GM12878 (cell line): ENCODE results near the gene ASCC2. TPM values are rescaled to one million over a fixed set of nuclear protein-coding genes. Genes with fewer than 3 reads are reported as not detected.

ENCODE experiments used
- ATAC-seq: fragments of 200-7000 bp; cut with Tn5 transposase; 3 replicates; pipeline ENCODE4 v1.9.1; 2020; ENCODE audit warnings: mild to moderate bottlenecking, moderate library complexity
- BruUV-seq: library from RNA; stranded (reverse); fragments of 400-500 nt; replicated peaks from 2 replicates; lab custom pipeline; 2021; lab: Mats Ljungman, UMichigan
- CTCF ChIA-PET: fragments of 300-600 bp; sonication (Branson Sonifier 250); formaldehyde crosslinking; extraction: SDS; loops from one replicate; lab custom pipeline; 2021; ENCODE audit warnings: inconsistent platforms; lab: Yijun Ruan, JAX
- POLR2A ChIA-PET: fragments of 350-600 bp; formaldehyde crosslinking; extraction: SDS; loops from one replicate; lab custom pipeline; 2021; ENCODE audit warnings: inconsistent platforms; lab: Charles Lee
- RAD21 ChIA-PET: fragments of 300-600 bp; sonication (Branson Sonifier 250); formaldehyde crosslinking; loops from one replicate; lab custom pipeline; 2023; ENCODE audit warnings: antibody characterized with exemption; ENCODE audit not compliant: unreplicated experiment; lab: Charles Lee
- SMC1A ChIA-PET: fragments of 300-600 bp; sonication (Branson Sonifier 250); formaldehyde crosslinking; loops from one replicate; lab custom pipeline; 2023; ENCODE audit not compliant: unreplicated experiment, uncharacterized antibody; lab: Charles Lee
- DNase-seq: peaks from one replicate; pipeline ENCODE4 v3.0.0-alpha.2; 2011; ENCODE audit warnings: low read depth, low spot score
- FAIRE-seq: peaks from 3 replicates; lab custom pipeline; 2011; peaks lifted over from hg19 to GRCh38; lab: Jason Lieb, UNC
- H2AFZ ChIP-seq: 2 replicates; pipeline ENCODE4 v1.6.0; 2011; ENCODE audit warnings: low read depth, low read length, control low read depth; ENCODE audit not compliant: control insufficient read depth
- H3K27ac ChIP-seq: 2 replicates; pipeline ENCODE4 v1.5.1; 2011; ENCODE audit warnings: control low read depth; ENCODE audit not compliant: control insufficient read depth, insufficient read depth
- H3K27me3 ChIP-seq, 2 experiments: replicated peaks in 1 of 2; 2 replicates each; pipeline versions ENCODE4 v1.6.0 to v1.6.1; 2011; ENCODE audit warnings: low read length in 1 of 2; ENCODE audit not compliant: control insufficient read depth in 2 of 2, insufficient read depth in 2 of 2
- H3K36me3 ChIP-seq, 2 experiments: 2 replicates each; pipeline ENCODE4 v1.5.1; 2011; ENCODE audit warnings: low read length in 1 of 2; ENCODE audit not compliant: control insufficient read depth in 2 of 2, insufficient read depth in 2 of 2
- H3K4me1 ChIP-seq: 2 replicates; pipeline ENCODE4 v1.6.1; 2011; ENCODE audit warnings: mild to moderate bottlenecking, low read length, moderate library complexity, mixed read lengths; ENCODE audit not compliant: control insufficient read depth, insufficient read depth
- H3K4me2 ChIP-seq: 2 replicates; pipeline ENCODE4 v1.6.0; 2011; ENCODE audit warnings: control low read depth; ENCODE audit not compliant: control insufficient read depth, insufficient read depth
- H3K4me3 ChIP-seq: fragments of 200-600 bp; sonication (generic); 2 replicates; pipeline ENCODE4 v1.5.1; 2016
- H3K79me2 ChIP-seq: 2 replicates; pipeline ENCODE4 v1.6.0; 2011; ENCODE audit warnings: low read length; ENCODE audit not compliant: control insufficient read depth, insufficient read depth
- H3K9ac ChIP-seq: 2 replicates; pipeline ENCODE4 v1.8.0; 2011; ENCODE audit warnings: low read length, control low read depth, mixed read lengths; ENCODE audit not compliant: control insufficient read depth, insufficient read depth
- H3K9me3 ChIP-seq: replicated peaks from 3 replicates; pipeline ENCODE4 v1.5.1; 2011; ENCODE audit warnings: mild to moderate bottlenecking, low read length; ENCODE audit not compliant: control insufficient read depth, insufficient read depth
- H4K20me1 ChIP-seq: 2 replicates; pipeline ENCODE4 v1.6.0; 2011; ENCODE audit not compliant: control insufficient read depth, insufficient read depth
- GABPA ChIP-seq: IDR thresholded peaks from 2 replicates; pipeline ENCODE4 v1.6.1; 2014; ENCODE audit warnings: antibody characterized with exemption, low read depth, mild to moderate bottlenecking, inconsistent platforms
- MTA2 ChIP-seq: fragments of 450-650 bp; IDR thresholded peaks from 2 replicates; pipeline ENCODE4 v1.6.1; 2016; ENCODE audit warnings: low read depth, mild to moderate bottlenecking, moderate library complexity
- NFIC ChIP-seq: IDR thresholded peaks from 2 replicates; pipeline ENCODE4 v1.6.1; 2012; ENCODE audit warnings: low read depth, mild to moderate bottlenecking, inconsistent platforms, low read length, moderate library complexity
- POLR2AphosphoS2 ChIP-seq: IDR thresholded peaks from 2 replicates; pipeline ENCODE4 v1.6.1; 2011; ENCODE audit warnings: low read depth, mild to moderate bottlenecking, low read length, improper control_type of control experiment, moderate library complexity
- POLR2AphosphoS5 ChIP-seq: IDR thresholded peaks from 2 replicates; pipeline ENCODE4 v1.6.1; 2011; ENCODE audit warnings: mild to moderate bottlenecking, low read length, inconsistent platforms
- RCOR1 ChIP-seq: conservative IDR thresholded peaks from 2 replicates; pipeline ENCODE4 v1.6.1; 2012; ENCODE audit warnings: low read depth, low read length, improper control_type of control experiment
- SMAD5 ChIP-seq: IDR thresholded peaks from 2 replicates; pipeline ENCODE4 v1.6.1; 2016; ENCODE audit warnings: antibody characterized with exemption, low read depth
- SP1 ChIP-seq: IDR thresholded peaks from one replicate; pipeline ENCODE4 v1.6.1; 2011; ENCODE audit warnings: low read depth, low read length
- STAT1 ChIP-seq: fragments of 450-650 bp; conservative IDR thresholded peaks from 2 replicates; pipeline ENCODE4 v1.6.1; 2014; ENCODE audit warnings: antibody characterized with exemption, mild to moderate bottlenecking
- TBL1XR1 ChIP-seq: IDR thresholded peaks from 2 replicates; pipeline ENCODE4 v1.6.1; 2012; ENCODE audit warnings: low read depth, low read length, improper control_type of control experiment
- TCF3 ChIP-seq: IDR thresholded peaks from 2 replicates; pipeline ENCODE4 v1.6.1; 2012; ENCODE audit warnings: low read depth, mild to moderate bottlenecking, low read length, borderline replicate concordance; ENCODE audit not compliant: insufficient read depth
- ZNF384 ChIP-seq: IDR thresholded peaks from 2 replicates; pipeline ENCODE4 v1.6.1; 2012; ENCODE audit warnings: low read depth, mild to moderate bottlenecking, low read length, improper control_type of control experiment, borderline replicate concordance
- WGBS: methylation state at CpG from one replicate; pipeline ENCODE4 v1.1.6; 2016; ENCODE audit warnings: low lambda C conversion rate; ENCODE audit not compliant: insufficient replicate concordance, insufficient coverage; ENCODE audit errors: missing lambda C conversion rate; 5-methylcytosine and 5-hydroxymethylcytosine counted together
- in situ Hi-C: fragments of 300-500 bp; cut with MboI; formaldehyde crosslinking; loops from 9 replicates; pipeline ENCODE4 v1.14.3; 2018; ENCODE audit warnings: mixed read lengths
- intact Hi-C: fragments of 100-400 bp; cut with micrococcal nuclease; formaldehyde crosslinking; loops from one replicate; pipeline ENCODE4 v1.14.2; 2022; ENCODE audit not compliant: unreplicated experiment
- polyA plus RNA-seq, 11 experiments: library from polyadenylated mRNA; depleted of rRNA in 4 of 11; unstranded in 6 of 11; stranded (reverse) in 5 of 11; fragments of >200 nt; fragmentation: Nextera tagmentation in 4 of 11; fragmentation: Illumina TruSeq in 1 of 11; extraction: Ambion mirVana in 4 of 11; extraction: Trizol in 1 of 11; gene quantifications; 1 replicate in 1 of 11; 2 replicates in 10 of 11; pipeline versions ENCODE4 v1.2.1 to v1.2.3, GENCODE V29; 2011 to 2016; ENCODE audit warnings: inconsistent platforms in 2 of 11, missing spikeins in 2 of 11, low read depth in 1 of 11
- total RNA-seq, 4 experiments: library from RNA; depleted of rRNA in 3 of 4; stranded (reverse); fragments of >200 nt in 3 of 4; fragmentation: Illumina TruSeq in 1 of 4; extraction: Trizol in 1 of 4; gene quantifications; 2 replicates each; pipeline versions ENCODE4 v1.2.1 to v1.2.3, GENCODE V29; 2013 to 2021
- TF ChIP-seq, protein P1 (sequence below): fragments of 450-650 bp; IDR thresholded peaks from 2 replicates; pipeline ENCODE4 v1.6.1; 2016; ENCODE audit warnings: mild to moderate bottlenecking
- TF ChIP-seq, protein P2 (sequence below): fragments of 450-650 bp; IDR thresholded peaks from 2 replicates; pipeline ENCODE4 v1.6.1; 2016; ENCODE audit warnings: mild to moderate bottlenecking
- TF ChIP-seq, protein P3 (sequence below): IDR thresholded peaks from 2 replicates; pipeline ENCODE4 v1.6.1; 2012; ENCODE audit warnings: low read depth, low read length, improper control_type of control experiment

Gene ASCC2
- total and polyA plus RNA-seq, 10 of the 15 experiments (the other 5 are each of a cell fraction or from before 2014, with no cell fraction given), result 5.3 to 91.4 (median 56.5) TPM

DNA sequence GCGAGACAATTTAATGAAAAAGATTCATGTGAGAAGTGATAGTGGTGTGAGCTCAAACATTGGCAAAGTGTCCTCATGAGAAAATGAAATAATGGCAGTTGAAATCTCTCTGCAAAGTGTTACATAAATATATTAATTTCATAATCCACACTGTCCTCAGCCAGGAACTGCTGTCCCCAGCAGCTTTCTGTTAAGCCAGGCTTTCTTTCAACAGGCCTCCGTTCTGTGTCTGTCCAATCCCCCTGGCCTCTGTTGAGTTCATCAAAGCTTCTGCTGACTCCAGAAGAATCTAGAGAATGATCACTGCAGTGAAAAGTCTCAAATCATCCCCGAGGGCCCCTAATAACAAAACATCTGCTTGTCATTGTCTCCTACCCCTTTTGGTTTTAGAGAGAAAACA lies 10.0 kb upstream of the ASCC2 start:
- ChIA-PET CTCF (no interaction called here), RAD21 (no interaction called here), POLR2A (interaction anchor here (0.6 kb wide), 1 partner anchor 130 kb away, joined by 3 read pairs; no protein-coding TSS in a partner anchor), SMC1A (no interaction called here)
- Histone ChIP-seq H3K79me2 (no peaks in the 10 kb centered on the region), H3K4me3 (no peak overlapping the region), H2AFZ (no peak overlapping the region), H3K27ac (no peak overlapping the region), H3K27me3 (no peaks in the 10 kb centered on the region), H3K4me1 (no peaks in the 10 kb centered on the region), H3K4me2 (no peak overlapping the region), H3K9me3 (no peaks in the 10 kb centered on the region; the same call in 2 of the 3 replicates), H3K36me3 (no peaks in the 10 kb centered on the region), H4K20me1 (no peaks in the 10 kb centered on the region), H3K9ac (no peak overlapping the region)
- in situ Hi-C loops, result no loop called here
- FAIRE-seq, result no peak
- no TSS peak for BruUV-seq
- WGBS, result 52% methylated on average over 3 of the region's 3 CpGs
- no peak for TF ChIP-seq TCF3
- intact Hi-C loops, result no loop called here
- ATAC-seq, result no peak
- no peak for DNase-seq

DNA sequence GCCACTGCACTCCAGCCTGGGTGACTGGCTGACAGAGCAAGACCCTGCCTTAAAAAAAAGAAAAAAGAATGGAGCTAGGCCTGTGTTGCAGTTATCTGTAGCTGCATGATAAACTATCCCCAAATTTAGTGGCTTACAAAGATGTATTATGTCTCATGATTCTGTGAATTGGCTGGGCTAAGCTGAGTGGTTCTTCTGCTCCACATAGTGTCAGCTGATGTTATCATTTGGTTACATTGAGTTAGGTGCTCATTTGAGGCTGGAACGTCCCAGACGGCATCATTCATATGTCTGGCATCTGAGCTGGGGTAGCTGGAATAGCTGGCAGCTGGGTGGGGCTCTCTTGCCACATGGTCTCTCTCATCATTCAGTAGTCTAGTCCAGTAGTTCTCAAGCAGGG lies 8.2 kb upstream of the ASCC2 start:
- BruUV-seq, result no TSS peak
- WGBS, result 86% methylated on average over 2 of the region's 2 CpGs
- no peak overlapping the region for H3K9ac ChIP-seq
- H3K4me2 ChIP-seq, result no peak overlapping the region
- ChIA-PET CTCF (interaction anchor here (1.0 kb wide), 1 partner anchor 32 kb away, joined by 3 read pairs; no protein-coding TSS in a partner anchor), RAD21 (no interaction called here), SMC1A (interaction anchor here (0.6 kb wide), 1 partner anchor 70 kb away, joined by 3 read pairs; no protein-coding TSS in a partner anchor), POLR2A (interaction anchor here (0.9 kb wide), 1 partner anchor 25 kb away, joined by 7 read pairs; no protein-coding TSS in a partner anchor)
- no peaks in the 10 kb centered on the region for H3K4me1 ChIP-seq
- DNase-seq, result no peak
- H4K20me1 ChIP-seq, result no peaks in the 10 kb centered on the region
- H2AFZ ChIP-seq, result no peak overlapping the region
- ATAC-seq, result no peak
- H3K79me2 ChIP-seq, result no peaks in the 10 kb centered on the region
- no peaks in the 10 kb centered on the region for H3K36me3 ChIP-seq
- H3K4me3 ChIP-seq, result no peak overlapping the region
- no peak overlapping the region for H3K27ac ChIP-seq
- no peaks in the 10 kb centered on the region for H3K27me3 ChIP-seq
- intact Hi-C loops, result no loop called here
- in situ Hi-C loops, result no loop called here
- TF ChIP-seq, protein P1, sequence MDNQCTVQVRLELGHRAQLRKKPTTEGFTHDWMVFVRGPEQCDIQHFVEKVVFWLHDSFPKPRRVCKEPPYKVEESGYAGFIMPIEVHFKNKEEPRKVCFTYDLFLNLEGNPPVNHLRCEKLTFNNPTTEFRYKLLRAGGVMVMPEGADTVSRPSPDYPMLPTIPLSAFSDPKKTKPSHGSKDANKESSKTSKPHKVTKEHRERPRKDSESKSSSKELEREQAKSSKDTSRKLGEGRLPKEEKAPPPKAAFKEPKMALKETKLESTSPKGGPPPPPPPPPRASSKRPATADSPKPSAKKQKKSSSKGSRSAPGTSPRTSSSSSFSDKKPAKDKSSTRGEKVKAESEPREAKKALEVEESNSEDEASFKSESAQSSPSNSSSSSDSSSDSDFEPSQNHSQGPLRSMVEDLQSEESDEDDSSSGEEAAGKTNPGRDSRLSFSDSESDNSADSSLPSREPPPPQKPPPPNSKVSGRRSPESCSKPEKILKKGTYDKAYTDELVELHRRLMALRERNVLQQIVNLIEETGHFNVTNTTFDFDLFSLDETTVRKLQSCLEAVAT, result no peak
- TF ChIP-seq MTA2 (no peak), SP1 (no peak), ZNF384 (no peak), TBL1XR1 (no peak), STAT1 (no peak), TCF3 (no peak), POLR2AphosphoS2 (no peak), NFIC (no peak), RCOR1 (no peak), SMAD5 (no peak), GABPA (no peak), POLR2AphosphoS5 (no peak)
- TF ChIP-seq, protein P2, sequence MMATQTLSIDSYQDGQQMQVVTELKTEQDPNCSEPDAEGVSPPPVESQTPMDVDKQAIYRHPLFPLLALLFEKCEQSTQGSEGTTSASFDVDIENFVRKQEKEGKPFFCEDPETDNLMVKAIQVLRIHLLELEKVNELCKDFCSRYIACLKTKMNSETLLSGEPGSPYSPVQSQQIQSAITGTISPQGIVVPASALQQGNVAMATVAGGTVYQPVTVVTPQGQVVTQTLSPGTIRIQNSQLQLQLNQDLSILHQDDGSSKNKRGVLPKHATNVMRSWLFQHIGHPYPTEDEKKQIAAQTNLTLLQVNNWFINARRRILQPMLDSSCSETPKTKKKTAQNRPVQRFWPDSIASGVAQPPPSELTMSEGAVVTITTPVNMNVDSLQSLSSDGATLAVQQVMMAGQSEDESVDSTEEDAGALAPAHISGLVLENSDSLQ, result no peak
- TF ChIP-seq, protein P3, sequence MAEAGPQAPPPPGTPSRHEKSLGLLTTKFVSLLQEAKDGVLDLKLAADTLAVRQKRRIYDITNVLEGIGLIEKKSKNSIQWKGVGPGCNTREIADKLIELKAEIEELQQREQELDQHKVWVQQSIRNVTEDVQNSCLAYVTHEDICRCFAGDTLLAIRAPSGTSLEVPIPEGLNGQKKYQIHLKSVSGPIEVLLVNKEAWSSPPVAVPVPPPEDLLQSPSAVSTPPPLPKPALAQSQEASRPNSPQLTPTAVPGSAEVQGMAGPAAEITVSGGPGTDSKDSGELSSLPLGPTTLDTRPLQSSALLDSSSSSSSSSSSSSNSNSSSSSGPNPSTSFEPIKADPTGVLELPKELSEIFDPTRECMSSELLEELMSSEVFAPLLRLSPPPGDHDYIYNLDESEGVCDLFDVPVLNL, result no peak
- FAIRE-seq, result no peak
- no peaks in the 10 kb centered on the region; the same call in 2 of the 3 replicates for H3K9me3 ChIP-seq
